GM10847 (cell line): ENCODE results near the gene LDB3.

ENCODE experiments used
- POLR2A ChIP-seq: IDR thresholded peaks from 2 replicates; pipeline ENCODE4 v1.6.1; 2011; ENCODE audit not compliant: insufficient read length; ENCODE audit errors: extremely low read depth

Gene LDB3

GRCh38 chr10:86659161-86659691 is 9.1 kb upstream of the LDB3 start:
- no peak for TF ChIP-seq POLR2A

DNA sequence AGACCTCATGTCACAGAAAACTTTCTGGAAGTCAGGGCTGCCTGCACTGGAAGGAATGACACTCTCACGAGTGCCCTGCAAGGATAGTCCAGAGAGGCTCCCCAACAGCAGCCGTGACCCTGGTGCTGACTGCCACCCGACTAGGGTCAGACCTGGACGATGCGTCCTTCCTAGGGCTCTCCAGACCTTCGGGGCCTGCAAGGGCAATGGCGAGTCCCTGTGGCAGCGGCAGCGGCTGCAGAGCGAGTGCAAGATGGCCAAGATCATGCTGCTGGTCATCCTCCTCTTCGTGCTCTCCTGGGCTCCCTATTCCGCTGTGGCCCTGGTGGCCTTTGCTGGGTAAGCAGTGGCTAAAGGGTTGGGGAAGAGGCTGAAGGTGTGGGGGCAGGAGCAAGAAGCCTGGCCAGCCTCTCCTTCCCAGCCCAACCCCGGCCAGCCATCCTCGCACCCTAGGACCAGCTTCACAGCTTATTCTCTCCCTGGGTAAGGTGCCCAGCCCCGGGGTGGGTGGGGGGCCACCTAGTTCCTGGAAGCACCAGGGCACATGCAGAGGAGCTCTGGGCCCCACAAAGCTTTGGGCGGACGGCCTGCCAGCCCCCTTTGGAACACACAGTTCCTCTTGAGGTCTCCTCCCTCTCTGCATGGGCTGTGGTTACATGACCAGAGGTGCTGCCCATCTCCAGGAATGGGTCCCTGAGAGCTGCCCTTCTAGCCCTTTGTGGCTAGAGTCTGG is 8.4 kb upstream of the LDB3 start:
- no peak for TF ChIP-seq POLR2A

GRCh38 chr10:86661161-86662025 is 6.9 kb upstream of the LDB3 start:
- no peak for TF ChIP-seq POLR2A

DNA sequence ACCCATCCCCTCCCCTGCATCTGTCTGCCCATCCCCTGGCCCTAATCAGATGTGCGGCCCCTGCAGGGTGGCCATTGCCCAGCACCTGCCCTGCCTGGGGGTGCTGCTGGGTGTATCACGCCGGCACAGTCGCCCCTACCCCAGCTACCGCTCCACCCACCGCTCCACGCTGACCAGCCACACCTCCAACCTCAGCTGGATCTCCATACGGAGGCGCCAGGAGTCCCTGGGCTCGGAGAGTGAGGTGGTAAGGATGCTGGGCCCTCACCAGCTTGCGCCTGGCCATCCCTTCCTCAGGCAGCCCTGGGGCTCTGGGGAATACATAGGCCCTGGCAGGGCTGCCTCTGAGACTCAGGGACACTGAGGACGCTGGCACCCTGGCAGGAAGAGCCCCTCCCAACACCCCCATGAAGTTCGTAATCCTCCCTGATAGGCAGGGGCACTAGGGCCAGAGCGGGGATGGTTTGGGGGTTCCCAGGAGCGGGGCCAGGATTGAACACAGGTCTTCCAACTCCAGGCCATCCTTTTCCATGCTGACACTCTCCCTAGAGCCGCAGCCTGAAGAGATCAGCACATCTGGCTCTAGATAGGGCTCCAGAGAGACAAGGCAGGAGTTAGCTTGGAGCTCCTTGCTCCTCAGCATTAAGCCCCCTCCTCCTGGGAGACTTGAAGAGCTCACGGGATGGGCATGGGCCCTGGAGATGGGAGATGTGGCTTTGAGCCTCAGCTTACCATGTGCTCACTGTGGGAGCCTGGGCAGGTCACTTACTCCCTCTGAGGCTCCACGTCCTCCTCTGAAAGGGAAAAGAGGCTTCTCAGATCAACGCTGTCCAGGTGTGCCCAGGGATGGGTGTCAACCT is 5.9 kb upstream of the LDB3 start:
- TF ChIP-seq POLR2A = no peak

DNA sequence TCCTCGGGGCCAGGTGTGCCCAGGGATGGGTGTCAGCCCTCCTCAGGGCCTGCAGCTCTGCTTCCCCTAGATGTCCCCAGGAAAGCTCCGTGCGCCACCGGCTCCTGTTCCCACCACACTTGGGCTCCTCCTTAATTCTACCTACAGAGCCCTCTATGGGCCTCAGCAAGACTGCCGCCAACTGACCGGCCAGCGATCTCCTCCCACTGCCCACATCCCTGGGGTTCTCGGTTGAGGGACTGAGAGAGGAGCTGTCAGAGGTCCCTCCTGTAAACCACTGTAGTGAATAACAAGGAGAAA is 5.3 kb upstream of the LDB3 start:
- TF ChIP-seq POLR2A = no peak

DNA sequence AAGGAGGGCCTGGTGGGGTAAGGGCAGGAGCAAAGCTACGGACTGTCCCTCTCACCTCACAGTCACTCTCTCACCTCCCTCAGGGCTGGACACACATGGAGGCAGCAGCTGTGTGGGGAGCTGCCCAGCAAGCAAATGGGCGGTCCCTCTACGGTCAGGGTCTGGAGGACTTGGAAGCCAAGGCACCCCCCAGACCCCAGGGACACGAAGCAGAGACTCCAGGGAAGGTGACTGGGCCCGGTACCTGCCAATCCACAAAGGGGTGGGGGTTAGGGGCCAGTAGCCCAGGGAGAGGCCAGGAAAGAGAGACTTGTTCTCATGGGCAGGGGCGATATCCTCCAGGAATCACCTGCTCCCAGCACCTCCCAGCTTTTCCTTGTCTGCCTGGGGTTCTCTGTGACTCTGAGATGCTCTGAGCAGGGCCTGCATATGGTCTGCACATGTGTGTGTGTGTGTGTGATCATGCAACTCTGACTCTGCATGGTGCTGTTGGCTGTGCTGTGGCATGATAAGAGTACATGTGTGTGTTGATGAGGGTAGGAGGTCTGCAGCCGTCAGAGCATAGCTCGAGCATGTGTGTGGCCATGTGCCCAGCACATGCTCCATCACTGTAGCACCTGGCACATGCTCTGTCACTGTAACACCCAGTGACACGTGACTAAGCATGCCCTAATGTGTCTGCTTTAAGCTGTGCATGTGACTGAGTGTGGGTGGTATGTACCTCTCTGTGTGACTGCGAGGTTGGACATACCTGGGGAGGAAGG is 4.6 kb upstream of the LDB3 start:
- TF ChIP-seq POLR2A = no peak

DNA sequence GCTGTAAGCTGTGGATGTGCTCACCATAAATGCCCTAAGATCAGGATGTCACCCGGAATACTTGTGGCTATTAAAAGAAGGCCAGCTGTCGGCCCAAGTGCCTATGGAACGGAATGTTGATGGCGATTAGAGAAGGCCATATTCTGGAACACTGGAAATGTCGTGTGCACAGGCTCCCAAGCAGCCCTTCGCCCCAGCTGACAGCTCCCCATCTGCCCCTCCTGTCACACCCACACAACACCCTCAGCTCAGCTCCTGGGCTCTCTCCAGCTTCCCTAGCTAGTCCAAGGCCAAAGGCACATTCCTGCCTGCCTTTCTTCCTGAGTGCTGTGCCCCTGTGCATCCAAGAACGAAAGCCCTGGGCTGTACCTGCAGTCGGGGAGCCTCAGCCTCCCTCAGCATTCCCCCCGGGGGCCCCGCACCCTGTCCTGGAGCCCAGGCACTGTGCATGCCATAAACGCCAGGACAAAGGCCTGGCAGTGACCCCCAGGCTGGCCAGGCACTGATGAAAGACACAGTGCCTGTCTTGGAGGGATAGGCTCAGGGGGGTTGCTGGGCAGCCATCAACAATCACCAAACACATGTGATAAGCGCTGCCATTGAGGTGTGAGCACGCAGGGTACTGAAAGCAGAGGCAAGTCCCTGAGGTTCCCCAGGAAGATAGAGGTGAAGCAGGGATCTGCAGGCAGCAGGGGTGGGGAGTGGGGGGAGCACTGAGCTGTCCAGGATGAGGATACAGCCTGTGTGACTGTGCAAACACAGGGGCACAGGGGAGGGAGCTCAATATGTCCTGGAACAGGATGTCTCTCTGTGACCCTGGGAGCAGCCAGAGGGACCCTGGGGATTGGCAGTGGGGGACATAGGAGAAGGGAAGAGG is 3.7 kb upstream of the LDB3 start:
- no peak for TF ChIP-seq POLR2A

- TF ChIP-seq POLR2A = no peak
Observed at GRCh38 chr10:86665218-86665607, 3.1 kb upstream of the LDB3 start.

DNA sequence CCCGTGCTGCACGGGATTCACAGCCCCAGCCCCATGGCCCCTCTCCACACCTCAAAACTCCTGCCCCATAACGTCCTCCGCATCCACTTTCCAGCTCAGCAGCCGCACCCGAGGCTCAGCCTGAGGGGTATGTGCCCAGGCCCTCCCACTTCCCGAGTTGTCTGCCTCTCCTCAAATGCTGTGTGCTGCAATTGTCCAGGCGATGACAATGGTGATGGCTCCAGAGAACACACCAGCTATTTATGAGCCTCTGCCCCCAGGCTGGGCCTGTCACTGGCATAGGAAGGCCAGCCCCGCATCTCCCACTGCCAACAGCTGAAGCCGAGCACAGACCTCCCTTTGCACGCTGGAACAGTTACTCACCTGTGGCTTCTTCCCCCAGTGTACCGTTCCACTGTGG is 2.4 kb upstream of the LDB3 start:
- no peak for TF ChIP-seq POLR2A

GRCh38 chr10:86666538-86666937 is 1.8 kb upstream of the LDB3 start:
- no peak for TF ChIP-seq POLR2A

DNA sequence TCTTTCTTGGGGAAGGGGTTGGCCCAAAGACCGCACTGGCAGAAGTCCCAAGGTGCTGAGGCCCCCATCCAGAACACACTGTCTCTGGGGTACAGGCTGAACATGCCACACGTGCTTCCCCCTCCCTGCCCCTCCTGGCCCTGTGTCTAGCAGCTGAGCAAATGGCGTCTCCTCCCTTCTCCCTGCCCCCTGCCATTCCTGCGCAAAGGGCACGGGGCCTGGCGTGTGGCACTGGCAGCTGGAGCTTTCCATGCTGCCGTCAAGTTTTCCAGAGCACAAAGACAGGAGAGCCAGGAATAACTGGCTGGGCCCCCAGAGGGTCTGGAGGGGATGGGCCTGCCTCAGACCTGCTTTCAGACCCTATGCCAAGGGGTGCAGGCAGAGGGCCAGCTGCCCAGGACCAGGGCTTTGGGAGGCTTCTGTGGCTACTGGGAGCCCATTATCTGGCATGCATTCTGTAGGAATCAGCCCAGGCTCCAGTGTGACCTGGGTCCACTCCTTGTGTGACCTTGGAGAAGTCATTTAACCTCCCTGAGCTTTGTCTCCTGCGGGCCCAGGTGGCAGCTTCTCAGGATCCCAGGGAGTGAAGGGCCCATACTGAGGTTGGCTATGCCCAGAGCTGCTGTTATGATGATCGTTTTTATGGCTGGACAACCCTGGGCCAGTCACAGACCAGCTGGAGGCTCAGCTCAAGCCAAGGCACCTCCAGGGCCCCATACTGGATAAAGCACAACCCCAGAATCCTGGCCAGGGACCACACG is 710 bp upstream of the LDB3 start:
- TF ChIP-seq POLR2A = no peak

DNA sequence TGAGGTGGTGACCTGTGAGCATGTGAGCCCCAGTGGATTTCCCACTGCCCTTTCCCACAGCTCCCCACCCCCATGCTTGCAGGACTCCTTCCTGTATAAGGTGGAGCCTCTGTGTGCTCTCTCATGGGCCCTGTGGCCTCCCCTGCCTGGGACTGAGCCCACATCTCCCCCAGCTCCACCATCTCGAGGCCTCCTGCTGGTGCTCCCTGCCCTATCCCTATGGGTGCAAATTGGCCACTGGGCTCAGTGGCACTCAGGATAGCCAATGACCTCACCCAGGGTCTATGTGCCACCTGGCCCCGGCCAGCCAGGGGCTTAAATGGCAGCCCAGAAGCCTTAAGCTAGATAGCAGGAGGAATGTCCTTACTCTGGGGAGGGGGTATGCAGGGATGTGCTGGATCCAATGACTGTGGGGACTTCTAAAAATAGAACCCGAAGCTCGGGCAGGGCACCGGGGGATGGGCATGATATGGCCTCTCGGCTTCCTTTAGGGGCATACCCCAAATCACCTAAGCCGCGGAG is 2.0 kb downstream of the LDB3 start:
- TF ChIP-seq POLR2A = no peak

GRCh38 chr10:86670876-86671275 is 2.6 kb downstream of the LDB3 start:
- no peak for TF ChIP-seq POLR2A
